RWPE1 (cell line): Measurements from ENCODE around the gene SAXO1.

Source experiments
- CTCF ChIA-PET: fragments of 350-600 bp; sonication (Branson Sonifier 250); formaldehyde crosslinking; extraction: SDS; loops from one replicate; lab custom pipeline; 2021; lab: Yijun Ruan, JAX
- POLR2A ChIA-PET: fragments of 400-600 bp; formaldehyde crosslinking; extraction: SDS; loops from one replicate; lab custom pipeline; 2020; ENCODE audit warnings: antibody characterized with exemption; ENCODE audit not compliant: low non-redundant PET; lab: Yijun Ruan, JAX
- DNase-seq: peaks from one replicate; pipeline ENCODE4 v3.0.0; 2012; ENCODE audit warnings: low spot score
- H3K27ac ChIP-seq: fragments of 450-650 bp; 2 replicates; pipeline ENCODE4 v1.5.1; 2017
- TF ChIP-seq, protein P1 (sequence below): fragments of 450-650 bp; conservative IDR thresholded peaks from 2 replicates; pipeline ENCODE4 v1.5.1; 2017; ENCODE audit warnings: low read depth, mild to moderate bottlenecking

SAXO1 gene

DNA sequence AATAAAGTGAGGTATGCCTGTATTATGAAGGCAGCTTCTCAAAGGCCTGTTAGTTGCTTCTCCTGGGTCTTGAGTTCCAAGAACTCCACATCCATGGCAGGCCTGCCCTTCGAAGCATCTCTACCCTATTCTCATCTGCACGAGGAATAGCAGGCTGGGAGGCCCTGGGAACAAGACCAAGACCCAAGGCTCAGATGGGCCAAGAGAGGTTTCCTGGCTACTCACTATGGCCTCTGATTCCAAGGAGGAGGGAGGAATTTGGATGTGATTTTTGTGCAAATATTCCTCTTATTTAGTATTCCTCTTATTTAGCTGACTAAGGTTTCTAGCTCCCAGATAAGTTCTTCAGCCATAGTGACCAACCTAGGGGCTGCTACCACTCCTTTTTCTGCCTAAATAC is 151.3 kb downstream of the SAXO1 start:
- ChIA-PET CTCF (no interaction called here), POLR2A (no interaction called here)
- TF ChIP-seq, protein P1, sequence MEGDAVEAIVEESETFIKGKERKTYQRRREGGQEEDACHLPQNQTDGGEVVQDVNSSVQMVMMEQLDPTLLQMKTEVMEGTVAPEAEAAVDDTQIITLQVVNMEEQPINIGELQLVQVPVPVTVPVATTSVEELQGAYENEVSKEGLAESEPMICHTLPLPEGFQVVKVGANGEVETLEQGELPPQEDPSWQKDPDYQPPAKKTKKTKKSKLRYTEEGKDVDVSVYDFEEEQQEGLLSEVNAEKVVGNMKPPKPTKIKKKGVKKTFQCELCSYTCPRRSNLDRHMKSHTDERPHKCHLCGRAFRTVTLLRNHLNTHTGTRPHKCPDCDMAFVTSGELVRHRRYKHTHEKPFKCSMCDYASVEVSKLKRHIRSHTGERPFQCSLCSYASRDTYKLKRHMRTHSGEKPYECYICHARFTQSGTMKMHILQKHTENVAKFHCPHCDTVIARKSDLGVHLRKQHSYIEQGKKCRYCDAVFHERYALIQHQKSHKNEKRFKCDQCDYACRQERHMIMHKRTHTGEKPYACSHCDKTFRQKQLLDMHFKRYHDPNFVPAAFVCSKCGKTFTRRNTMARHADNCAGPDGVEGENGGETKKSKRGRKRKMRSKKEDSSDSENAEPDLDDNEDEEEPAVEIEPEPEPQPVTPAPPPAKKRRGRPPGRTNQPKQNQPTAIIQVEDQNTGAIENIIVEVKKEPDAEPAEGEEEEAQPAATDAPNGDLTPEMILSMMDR, result no peak
- DNase-seq, result no peak
- no peak overlapping the region for H3K27ac ChIP-seq

DNA sequence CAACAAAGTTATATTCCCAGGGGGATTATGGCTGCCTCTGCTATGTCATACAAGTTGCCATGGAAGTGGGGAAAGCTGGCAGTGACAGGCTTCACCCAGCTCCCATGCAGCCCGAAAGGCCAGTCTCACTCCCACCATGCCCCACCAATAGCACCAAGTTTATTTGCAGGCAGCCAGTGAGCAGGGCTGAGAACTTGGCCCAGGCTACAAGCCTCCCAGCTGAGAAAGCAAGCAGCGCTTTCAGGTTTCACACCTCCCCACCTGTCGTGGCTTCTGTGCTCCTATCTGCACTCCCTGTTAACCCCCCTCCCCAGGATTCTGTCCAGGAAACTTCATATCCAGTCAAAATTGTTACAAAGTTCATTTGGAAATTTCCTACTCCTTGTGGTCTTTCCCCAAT is 155.0 kb downstream of the SAXO1 start:
- H3K27ac ChIP-seq, result no peak overlapping the region
- DNase-seq, result no peak
- TF ChIP-seq, protein P1, result no peak
- CTCF ChIA-PET, result interaction anchor here (0.5 kb wide), 1 partner anchor 1859 kb away, joined by 6 read pairs; no protein-coding TSS in a partner anchor
- POLR2A ChIA-PET, result no interaction called here
